Right ventricle myocardium superior (tissue), 1 donor: ENCODE measurements around the gene GFRA3. TPM values are rescaled to one million over a fixed set of nuclear protein-coding genes. Genes with fewer than 3 reads are reported as not detected.
"Not testable (repeated sequence)": the region's sequence is repeated elsewhere in the genome, so short reads cannot be mapped to it uniquely, and the experiment has no call there.

Experiments used
- ATAC-seq: fragments of 200-7000 bp; cut with Tn5 transposase; one replicate; pipeline ENCODE4 v1.9.1; 2020; ENCODE audit warnings: mild to moderate bottlenecking; ENCODE audit not compliant: poor library complexity
- DNase-seq: peaks from one replicate; pipeline ENCODE4 v3.0.0-alpha.2; 2020
- intact Hi-C: fragments of 100-400 bp; cut with DNase I; formaldehyde crosslinking; loops from one replicate; pipeline ENCODE4 v1.11.2; 2022
- long read RNA-seq: library from polyadenylated mRNA; unstranded; transcript quantifications from one replicate; pipeline ENCODE4 v2.0.0, GENCODE V29; 2021
- total RNA-seq: library from RNA; stranded (reverse); fragmentation: NEBNext Ultra II Directional; extraction: Animal tissue kit (Norgen Biotek cat#: 25700); gene quantifications from one replicate; pipeline ENCODE4 v1.2.1, GENCODE V29; 2021
- donor health status: DM: no; HTN: yes; CAD: no; lungs with severe emphysema.

The GFRA3 gene, protein sequence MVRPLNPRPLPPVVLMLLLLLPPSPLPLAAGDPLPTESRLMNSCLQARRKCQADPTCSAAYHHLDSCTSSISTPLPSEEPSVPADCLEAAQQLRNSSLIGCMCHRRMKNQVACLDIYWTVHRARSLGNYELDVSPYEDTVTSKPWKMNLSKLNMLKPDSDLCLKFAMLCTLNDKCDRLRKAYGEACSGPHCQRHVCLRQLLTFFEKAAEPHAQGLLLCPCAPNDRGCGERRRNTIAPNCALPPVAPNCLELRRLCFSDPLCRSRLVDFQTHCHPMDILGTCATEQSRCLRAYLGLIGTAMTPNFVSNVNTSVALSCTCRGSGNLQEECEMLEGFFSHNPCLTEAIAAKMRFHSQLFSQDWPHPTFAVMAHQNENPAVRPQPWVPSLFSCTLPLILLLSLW
- total RNA-seq: 0.94 TPM
- long read RNA-seq, transcript GFRA3-201 (8 exons, 2,039 nt): major isoform, 7 of 9 reads
- long read RNA-seq, partial matches to known transcripts: 0 of 9 reads
- long read RNA-seq, other reads (novel, unspliced or antisense): 2 of 9 reads

DNA sequence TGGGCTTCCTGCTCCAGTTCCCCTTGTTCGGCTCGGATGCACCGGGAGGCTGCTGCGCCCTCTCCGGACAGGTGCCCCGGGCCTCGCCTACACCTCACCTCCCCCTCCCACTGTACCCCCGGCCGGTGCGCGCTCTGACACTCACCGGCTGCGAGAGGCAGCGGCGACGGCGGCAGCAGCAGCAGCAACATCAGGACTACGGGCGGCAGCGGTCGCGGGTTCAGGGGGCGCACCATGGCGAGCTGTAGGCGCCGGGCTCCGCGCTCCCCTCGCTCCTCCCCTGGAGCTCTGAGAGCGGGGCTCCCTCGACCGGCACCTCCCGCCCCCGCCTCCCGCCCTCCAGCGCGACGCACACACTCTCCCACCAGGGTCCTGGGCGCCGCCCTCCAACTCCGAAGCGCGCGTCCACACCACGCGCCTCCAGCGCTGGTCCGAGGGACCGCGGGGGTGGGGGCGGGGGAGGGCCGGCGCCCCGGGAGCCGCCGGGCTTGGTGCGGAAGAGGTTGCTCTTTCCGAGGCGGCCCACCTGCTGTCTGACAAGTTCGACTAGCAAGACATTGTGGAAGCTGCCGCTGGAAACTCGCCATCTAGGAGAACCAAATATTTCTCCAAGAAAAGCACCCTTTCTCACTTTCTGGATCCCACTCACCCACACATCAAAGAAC, at the start of gene GFRA3:
TSS of gene GFRA3 (minus strand) at position 433 of the 665 bp plus-strand sequence. CDS start at position 236, 197 bp downstream.
- DNase-seq: no peak
- ATAC-seq: peak; percentile 31
- intact Hi-C loops: no loop called here

DNA sequence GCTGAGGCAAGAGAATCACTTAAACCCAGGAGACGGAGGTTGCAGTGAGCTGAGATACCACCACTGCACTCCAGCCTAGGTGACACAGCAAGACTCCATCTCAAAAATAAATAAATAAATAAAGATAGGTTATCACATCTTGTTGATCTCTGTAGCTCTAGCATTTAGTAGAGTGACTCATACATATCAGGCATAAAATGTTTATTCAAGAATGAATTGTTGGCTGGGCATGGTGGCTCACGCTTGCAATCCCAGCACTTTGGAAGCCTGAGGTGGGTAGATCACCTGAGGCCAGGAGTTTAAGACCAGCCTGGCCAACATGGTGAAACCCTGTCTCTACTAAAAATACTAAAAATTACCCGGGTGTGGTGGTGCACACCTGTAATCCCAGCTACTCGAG, 43.8 kb upstream of the GFRA3 start:
- intact Hi-C loops, ATAC-seq, DNase-seq: not testable (repeated sequence)

DNA sequence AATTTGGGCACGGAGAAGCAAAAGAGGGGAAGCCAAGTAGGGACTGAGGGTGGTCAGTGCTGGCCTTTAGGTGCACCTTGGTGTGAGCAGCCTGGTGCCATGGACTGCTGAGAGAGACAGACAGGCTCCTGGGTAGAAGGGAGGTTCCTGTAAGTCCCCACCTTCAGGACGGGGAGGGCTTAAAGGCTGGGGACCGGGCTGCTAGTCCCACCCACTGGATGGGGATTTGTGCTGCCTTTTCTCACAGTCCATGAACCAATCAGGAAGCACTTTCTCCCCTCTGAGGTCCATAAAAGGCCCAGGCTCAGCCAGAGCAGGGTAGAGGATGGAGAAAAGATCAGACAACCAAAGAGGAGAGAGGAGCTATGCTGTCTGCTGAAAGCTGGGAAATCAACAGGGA, 41.9 kb upstream of the GFRA3 start:
- ATAC-seq (no peak), DNase-seq (no peak)
- intact Hi-C loops: no loop called here

DNA sequence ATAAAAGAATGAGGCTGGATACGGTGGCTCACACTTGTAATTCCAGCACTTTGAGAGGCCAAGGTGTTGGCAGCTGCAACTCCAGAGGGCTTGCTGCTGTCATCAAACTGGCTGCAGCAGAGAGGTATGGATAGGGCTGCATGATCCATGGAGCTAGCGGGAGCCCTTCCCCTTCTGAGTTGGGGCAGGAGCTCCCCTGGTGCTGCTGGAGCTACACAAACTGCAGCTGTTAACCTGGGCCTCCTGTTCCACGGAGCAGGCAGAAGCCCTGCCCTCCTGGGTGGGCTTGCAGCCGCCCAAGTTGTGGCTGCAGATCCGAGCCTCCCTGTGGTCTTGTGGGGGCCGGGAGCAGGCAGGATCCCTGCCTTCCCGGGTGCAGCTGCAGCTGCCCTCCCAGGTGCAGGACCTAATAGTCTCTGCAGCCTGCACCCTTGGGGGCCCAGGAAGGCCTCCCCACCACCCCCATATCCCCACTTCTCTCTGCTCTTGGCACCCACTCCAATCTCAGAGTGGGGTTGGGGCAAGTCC, 41.4 kb upstream of the GFRA3 start:
- DNase-seq: no peak
- intact Hi-C loops: no loop called here
- no peak for ATAC-seq

DNA sequence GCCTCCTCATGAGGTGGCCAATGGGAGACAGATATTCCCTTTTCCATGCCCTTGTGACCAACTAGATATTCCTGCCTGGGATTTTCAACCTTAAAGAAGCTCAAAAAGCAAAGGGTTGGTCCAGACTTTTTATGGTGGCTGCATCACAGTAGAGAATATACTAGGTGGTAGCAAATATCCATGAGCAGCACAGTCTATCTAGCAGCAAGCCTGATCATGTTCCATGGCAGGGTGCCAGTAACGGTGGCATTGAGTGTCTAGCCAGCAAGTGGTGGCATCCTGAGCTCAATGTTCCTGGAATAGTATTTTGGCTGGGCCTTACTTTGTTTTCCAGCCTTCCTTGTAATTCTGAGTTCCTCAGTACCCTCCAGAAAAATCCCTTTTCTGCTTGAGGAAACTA, 31.4 kb upstream of the GFRA3 start:
- intact Hi-C loops: no loop called here
- DNase-seq: peak; percentile 85
- peak; percentile 96 for ATAC-seq

DNA sequence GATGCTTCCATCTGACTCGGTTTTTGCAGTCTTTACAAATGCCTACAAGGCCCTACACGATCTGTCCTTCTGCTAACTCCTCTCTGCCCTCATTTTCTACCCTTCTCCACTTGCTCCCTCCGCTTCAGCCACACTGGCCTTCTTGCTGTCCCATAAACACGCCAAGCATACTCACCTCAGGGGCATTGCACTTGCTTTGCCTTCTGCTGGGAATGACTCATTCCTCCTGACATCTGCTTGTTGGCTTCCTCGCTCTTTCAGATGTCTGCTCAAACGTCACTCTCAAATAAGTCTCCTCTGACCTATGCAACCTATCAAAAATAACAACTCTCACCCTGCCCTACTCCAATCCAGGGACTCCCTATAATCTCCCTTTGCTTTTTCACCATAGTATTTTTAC, 29.0 kb upstream of the GFRA3 start:
- DNase-seq (no peak), ATAC-seq (no peak)
- intact Hi-C loops: no loop called here

DNA sequence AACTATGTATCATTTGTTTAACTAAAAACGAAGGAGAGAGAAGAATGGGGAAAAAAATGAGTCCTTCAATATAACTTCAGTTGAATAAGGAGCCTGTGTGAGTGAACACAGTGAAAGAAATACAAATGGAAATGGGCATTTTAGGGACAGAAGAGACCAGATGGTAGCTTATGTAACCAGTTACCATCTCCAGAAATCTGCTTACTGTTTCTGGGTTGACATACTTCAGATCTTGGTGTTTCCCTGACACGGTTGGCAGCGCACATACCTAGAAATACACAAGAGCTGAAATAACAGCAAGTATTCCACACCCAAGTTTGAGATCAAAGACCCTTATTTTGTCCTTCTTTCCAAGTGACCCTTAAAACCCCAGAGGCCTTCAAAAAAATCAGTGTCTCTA, 14.9 kb upstream of the GFRA3 start:
- intact Hi-C loops: no loop called here
- ATAC-seq (no peak), DNase-seq (no peak)

DNA sequence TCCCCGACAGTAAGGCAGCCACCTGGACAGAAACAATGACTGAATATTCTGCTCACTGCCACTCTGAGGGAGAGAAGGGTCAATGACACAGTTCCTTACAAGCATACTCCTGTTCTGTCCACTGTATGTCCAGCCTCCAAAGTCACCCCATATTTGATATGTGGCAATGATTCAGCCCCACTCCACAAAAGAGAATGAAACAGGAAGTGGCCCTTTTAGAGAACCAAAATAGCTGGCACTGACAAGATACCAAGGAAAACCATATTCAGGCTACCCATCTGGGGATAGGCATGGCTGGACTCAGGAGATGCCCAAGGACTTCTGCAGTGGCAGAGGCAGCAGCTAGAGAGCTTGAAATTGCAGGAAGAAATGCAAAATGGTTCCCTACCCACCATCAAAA, 12.8 kb upstream of the GFRA3 start:
- ATAC-seq (no peak), DNase-seq (no peak)
- intact Hi-C loops: no loop called here

DNA sequence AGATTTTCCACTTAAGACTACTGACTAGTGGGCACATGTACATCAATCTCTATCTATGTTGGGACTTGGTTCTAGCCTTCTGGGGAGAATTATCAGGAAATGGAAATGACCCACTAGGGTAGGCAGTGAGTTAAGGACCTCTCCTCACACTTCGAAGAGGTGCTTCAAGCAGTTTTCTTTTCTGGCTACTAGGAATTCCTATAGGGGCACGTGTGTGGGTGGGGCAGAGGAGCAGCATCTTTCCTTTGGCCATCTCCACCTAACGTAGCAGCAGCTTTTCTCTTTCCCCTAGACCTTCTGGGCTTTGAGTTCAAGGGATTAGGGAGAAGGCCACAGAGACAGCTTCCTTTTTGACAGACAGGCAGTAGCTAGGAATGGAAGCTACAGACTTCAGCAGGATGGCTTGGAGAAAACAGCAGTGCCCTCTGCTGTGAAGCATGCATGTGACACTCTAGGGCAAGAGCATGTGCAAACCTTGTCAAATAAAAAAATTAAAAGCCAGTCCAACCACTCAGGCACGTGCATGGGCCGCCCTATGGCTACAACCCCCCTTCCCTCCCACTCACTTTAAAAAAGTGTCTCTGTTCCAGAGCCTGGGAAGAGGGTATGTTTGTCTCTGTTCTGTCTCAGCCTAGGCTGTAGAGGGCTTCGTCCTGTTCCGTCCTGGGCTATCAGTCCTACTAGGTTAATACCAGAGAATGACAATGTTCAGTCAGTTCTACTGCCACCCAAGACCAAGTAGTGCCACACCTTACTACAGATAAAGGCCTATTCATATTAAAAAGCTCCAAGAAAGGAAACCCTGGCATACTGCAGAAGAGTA, 8.7 kb upstream of the GFRA3 start:
- ATAC-seq (peak; percentile 91), DNase-seq (no peak)
- intact Hi-C loops: loop anchor here (5.0 kb wide), 1 partner anchor 61 kb away; no protein-coding TSS in a partner anchor

DNA sequence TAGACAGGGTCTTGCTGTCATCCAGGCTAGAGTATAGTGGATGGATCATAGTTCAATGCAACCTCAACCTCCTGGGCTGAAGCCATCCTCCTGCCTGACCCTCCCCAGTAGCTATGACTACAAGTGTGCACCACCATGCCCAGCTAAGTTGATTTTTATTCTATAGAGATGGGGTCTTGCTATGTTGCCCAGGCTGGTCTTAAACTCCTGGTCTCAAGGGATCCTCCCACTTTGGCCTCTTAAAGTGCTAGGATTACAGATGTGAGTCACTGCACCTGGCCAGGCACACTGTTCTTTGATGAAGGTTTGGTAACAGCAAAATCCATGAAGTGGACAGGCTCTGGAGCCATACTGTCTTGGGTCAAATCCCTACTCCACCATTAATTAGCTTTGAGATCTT, 6.5 kb upstream of the GFRA3 start:
- ATAC-seq: no peak
- intact Hi-C loops: loop anchor here (5.0 kb wide), 1 partner anchor 59 kb away; no protein-coding TSS in a partner anchor
- DNase-seq: no peak

DNA sequence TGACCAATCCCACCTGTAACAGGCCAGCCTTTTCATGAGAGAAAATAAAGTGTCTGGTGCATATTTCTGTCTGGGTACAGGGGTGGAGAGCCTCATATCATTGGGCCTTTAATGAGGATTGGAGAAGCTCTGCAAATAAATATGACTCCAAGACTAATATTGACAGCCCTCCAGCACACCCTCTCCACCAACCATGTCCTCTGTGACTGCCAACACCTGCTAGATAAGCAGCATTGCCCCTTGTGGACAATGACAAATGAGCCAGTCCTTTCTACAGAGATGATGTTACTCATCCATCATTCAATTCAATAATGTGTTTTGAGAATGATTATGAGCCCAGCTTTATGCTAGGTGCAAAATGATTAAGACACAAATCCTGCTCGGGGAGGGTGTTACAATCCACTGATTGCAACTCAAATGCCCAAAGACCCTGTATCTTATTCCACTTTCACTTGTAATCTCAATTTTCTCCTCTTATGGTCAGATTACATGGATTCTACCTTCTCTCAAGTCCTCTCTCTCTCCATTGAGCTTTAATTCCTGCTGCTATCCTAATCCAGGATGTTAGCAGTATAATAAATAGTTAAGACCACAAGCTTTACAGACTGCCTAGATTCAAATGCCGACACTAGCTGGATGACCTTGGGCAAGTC, 2.1 kb upstream of the GFRA3 start:
- intact Hi-C loops: no loop called here
- no peak for ATAC-seq

DNA sequence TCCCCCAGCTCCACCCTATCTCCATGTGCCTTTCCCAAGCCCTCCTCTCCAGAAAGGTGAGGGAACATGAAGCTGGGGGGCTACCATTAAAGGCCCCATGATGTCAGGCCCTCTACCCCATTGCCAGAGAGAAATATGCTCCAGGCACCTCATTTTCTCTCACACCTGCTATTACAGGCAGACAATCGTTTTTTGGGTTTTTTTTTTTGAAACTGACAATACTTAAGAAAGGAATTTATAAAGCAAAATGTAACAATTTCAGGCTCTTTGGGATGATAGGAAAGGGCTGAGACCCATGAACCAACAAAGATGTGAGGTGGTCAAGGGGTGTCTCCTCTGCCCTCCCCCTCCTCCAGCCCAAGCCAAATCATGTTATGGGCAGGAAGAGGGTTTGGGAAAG, 1.5 kb upstream of the GFRA3 start:
- ATAC-seq: no peak
- no peak for DNase-seq
- intact Hi-C loops: no loop called here

More for the DNA sequence above, 2.1 kb upstream of the GFRA3 start:
- DNase-seq: no peak

DNA sequence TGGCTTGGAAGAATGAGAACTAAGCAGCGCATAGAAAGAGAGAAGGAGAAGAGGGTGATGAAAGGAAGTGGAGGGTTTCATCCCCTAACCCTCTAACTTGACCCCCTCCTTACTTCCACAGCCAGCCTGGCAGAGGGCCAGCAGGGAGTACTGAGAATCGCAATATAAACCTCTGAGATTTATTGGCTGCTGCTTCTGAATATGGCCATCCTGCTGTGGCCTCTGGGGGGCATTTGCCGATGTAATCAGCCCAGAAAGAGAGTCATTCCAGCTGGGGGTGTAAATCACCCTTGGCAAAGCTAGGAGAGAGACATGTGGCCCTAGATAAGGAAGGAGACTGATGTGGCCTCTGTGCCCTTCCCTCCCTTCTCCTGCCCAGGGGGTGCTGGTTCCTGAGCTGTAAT, 960 bp upstream of the GFRA3 start:
- intact Hi-C loops: no loop called here
- DNase-seq (no peak), ATAC-seq (no peak)

DNA sequence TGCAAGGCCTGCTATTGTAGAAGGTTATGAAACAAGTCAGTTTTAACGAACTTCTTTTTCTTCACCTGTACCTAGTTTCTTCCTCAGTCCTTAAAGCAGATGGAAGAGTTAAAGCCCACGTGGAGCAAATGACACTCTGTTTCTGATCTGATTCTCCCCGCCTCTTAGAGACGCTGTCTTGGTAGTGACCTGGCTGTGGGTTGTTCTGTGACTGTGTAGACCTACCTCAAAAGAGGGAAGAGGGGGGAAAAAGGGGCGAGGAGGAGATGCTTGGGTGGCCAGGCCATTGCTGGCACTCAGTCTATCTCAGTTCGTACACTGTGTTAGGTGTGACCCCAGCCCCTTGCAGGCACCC, 610 bp downstream of the GFRA3 start:
- intact Hi-C loops: no loop called here
- no peak for ATAC-seq
- no peak for DNase-seq

DNA sequence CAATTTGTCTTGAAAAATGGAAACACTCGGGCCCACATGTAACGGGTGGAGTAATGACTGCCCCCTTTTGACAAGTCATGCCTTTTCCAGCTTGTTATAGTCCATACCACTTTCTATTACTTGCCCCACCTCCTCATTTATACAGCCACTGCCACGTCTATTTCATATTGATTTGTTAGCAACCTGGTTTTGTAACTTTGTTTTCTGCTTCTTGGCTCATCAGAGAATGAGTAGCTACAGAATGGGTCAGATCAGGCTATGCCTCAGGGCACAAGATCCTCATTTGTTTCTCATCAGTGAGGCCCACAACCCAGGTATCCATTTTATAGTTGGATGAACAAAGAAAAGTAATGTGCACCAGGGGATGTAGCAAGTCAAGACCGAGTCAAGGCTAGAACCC, 1.7 kb downstream of the GFRA3 start:
- ATAC-seq: no peak
- intact Hi-C loops: no loop called here

DNA sequence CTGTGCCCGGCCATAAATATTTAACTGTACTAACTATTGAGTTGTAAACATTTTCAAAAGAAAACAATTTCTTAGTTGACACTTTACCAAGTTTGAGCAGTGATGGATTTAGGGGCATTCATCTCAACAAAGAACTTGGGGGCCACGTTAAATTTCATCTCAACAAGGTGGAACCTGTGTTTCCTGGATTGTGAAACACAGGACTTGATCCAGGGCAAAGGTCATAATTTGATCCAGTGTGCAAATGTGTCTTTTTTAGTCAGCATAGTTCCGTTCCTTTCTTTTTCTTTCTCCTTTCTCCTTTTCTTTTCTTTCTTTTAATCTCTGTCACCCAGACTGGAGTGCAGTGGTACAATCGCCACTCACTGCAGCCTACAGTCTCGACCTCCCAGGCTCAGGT, 3.1 kb downstream of the GFRA3 start:
- DNase-seq (no peak), ATAC-seq (no peak)
- intact Hi-C loops: no loop called here

More for the DNA sequence above, 1.7 kb downstream of the GFRA3 start:
- DNase-seq: no peak

DNA sequence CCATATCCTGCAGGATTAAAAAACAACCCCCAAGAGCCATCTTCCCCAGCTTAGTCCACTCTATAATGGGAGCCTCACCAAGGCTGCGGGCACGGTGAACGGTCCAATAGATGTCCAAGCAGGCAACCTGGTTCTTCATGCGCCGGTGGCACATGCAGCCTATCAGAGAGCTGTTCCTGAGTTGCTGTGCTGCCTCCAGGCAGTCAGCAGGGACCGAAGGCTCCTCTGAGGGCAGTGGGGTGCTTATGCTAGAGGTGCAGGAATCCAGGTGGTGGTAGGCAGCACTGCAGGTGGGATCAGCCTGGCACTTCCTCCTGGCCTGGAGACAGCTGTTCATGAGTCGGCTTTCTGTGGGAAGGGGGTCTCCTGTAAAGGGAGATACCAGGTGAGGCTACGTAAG, 10.2 kb downstream of the GFRA3 start:
- ATAC-seq (no peak), DNase-seq (no peak)
- intact Hi-C loops: no loop called here

DNA sequence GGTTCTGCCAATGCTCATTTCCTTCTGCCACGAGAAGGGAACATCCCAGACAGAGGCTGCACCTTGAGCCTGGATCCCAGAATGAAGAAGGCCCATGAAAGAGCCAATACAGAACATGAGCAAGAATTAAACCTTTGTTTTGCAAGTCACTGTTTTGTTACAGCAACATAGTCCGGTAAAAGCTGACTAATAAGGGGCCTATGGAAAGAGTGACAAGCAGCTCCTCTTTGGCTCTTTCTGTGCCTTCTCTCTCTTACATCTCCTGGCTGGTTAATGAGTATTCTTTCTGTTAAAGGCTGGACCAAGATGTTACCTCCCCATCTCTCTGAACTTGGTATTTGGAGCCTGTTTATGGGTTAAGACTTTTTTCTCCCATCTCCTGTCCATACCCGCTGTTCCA, 10.8 kb downstream of the GFRA3 start:
- intact Hi-C loops: no loop called here
- no peak for DNase-seq
- ATAC-seq: no peak
